DND-41 (cell line): ENCODE measurements around the gene GNPAT.

Source experiments
- ATAC-seq: fragments of 200-7000 bp; cut with Tn5 transposase; 3 replicates; pipeline ENCODE4 v1.9.1; 2021; ENCODE audit warnings: low read depth; ENCODE audit not compliant: insufficient read depth
- DNase-seq: peaks from one replicate; pipeline ENCODE4 v3.0.0-alpha.2; 2020
- H2AFZ ChIP-seq: 2 replicates; pipeline ENCODE4 v1.6.0; 2012; ENCODE audit warnings: low read depth, low read length
- H3K27ac ChIP-seq: 2 replicates; pipeline ENCODE4 v1.5.1; 2012; ENCODE audit warnings: low read length, inconsistent platforms
- H3K27me3 ChIP-seq: fragments of 200-600 bp; sonication (generic); 2 replicates; pipeline ENCODE4 v1.6.0; 2012; ENCODE audit warnings: low read length, mild to moderate bottlenecking, inconsistent platforms; ENCODE audit not compliant: insufficient read depth, poor library complexity
- H3K36me3 ChIP-seq: 2 replicates; pipeline ENCODE4 v1.5.1; 2012; ENCODE audit warnings: low read length, inconsistent platforms; ENCODE audit not compliant: insufficient read depth
- H3K4me1 ChIP-seq: 2 replicates; pipeline ENCODE4 v1.5.1; 2012; ENCODE audit warnings: mild to moderate bottlenecking, low read length; ENCODE audit not compliant: insufficient read depth
- H3K4me2 ChIP-seq: 2 replicates; pipeline ENCODE4 v1.6.0; 2012; ENCODE audit warnings: mild to moderate bottlenecking, moderate library complexity, low read length, inconsistent platforms; ENCODE audit not compliant: insufficient read depth
- H3K4me3 ChIP-seq, 2 experiments: fragments of 200-600 bp in 1 of 2; shearing (Covaris generic) in 1 of 2; 2 replicates each; pipeline ENCODE4 v1.5.1; 2012 to 2016; ENCODE audit warnings: inconsistent platforms in 2 of 2, low read length in 2 of 2, mild to moderate bottlenecking in 2 of 2, low read depth in 1 of 2, moderate library complexity in 1 of 2
- H3K79me2 ChIP-seq: 2 replicates; pipeline ENCODE4 v1.6.0; 2012; ENCODE audit warnings: low read length, inconsistent platforms; ENCODE audit not compliant: insufficient read depth
- H3K9ac ChIP-seq: 2 replicates; pipeline ENCODE4 v1.6.0; 2012; ENCODE audit warnings: low read depth, mild to moderate bottlenecking, inconsistent platforms, low read length, moderate library complexity
- H3K9me3 ChIP-seq: 2 replicates; pipeline ENCODE4 v1.5.1; 2012; ENCODE audit warnings: low read length, moderate library complexity, mild to moderate bottlenecking, inconsistent platforms; ENCODE audit not compliant: insufficient read depth, severe bottlenecking
- H4K20me1 ChIP-seq: 2 replicates; pipeline ENCODE4 v1.6.0; 2012; ENCODE audit warnings: low read length; ENCODE audit not compliant: insufficient read depth
- CTCF ChIP-seq: IDR thresholded peaks from 2 replicates; pipeline ENCODE4 v1.5.1; 2012; ENCODE audit warnings: borderline replicate concordance, low read length, moderate library complexity, mild to moderate bottlenecking; ENCODE audit not compliant: poor library complexity, severe bottlenecking; ENCODE audit errors: extremely low read depth
- EZH2 ChIP-seq: IDR thresholded peaks from 3 replicates; pipeline ENCODE4 v1.6.1; 2012; ENCODE audit warnings: borderline replicate concordance, low read depth, mild to moderate bottlenecking, moderate library complexity, low read length, inconsistent platforms; ENCODE audit not compliant: severe bottlenecking

GNPAT gene

GRCh38 chr1:231310391-231310934 lies 69.5 kb downstream of the GNPAT start:
- Histone ChIP-seq H4K20me1 (no peaks in the 10 kb centered on the region), H3K27ac (no peak overlapping the region), H3K4me1 (no peaks in the 10 kb centered on the region), H3K4me2 (no peak overlapping the region), H3K36me3 (no peaks in the 10 kb centered on the region), H2AFZ (no peak overlapping the region), H3K9me3 (no peaks in the 10 kb centered on the region), H3K9ac (no peak overlapping the region), H3K79me2 (no peaks in the 10 kb centered on the region), H3K27me3 (no peaks in the 10 kb centered on the region), H3K4me3 (no peak overlapping the region)
- no peak for TF ChIP-seq CTCF
- TF ChIP-seq EZH2, result no peak
- ATAC-seq (no peak), DNase-seq (no peak)

- H2AFZ ChIP-seq, result no peak overlapping the region
- no peak overlapping the region for H3K9ac ChIP-seq
- DNase-seq (no peak), ATAC-seq (no peak)
- H3K9me3 ChIP-seq, result no peaks in the 10 kb centered on the region
- H3K27ac ChIP-seq, result no peak overlapping the region
- H4K20me1 ChIP-seq, result no peaks in the 10 kb centered on the region
- TF ChIP-seq CTCF (no peak), EZH2 (no peak)
- no peak overlapping the region for H3K4me3 ChIP-seq
- H3K4me1 ChIP-seq, result no peaks in the 10 kb centered on the region
- no peaks in the 10 kb centered on the region for H3K27me3 ChIP-seq
- H3K36me3 ChIP-seq, result no peaks in the 10 kb centered on the region
- H3K79me2 ChIP-seq, result no peaks in the 10 kb centered on the region
- H3K4me2 ChIP-seq, result no peak overlapping the region
These were observed 70.9 kb downstream of the GNPAT start for GRCh38 chr1:231311720-231312431.

GRCh38 chr1:231312432-231312788 lies 71.4 kb downstream of the GNPAT start:
- Histone ChIP-seq H3K4me3 (no peak overlapping the region), H3K79me2 (no peaks in the 10 kb centered on the region), H3K27me3 (no peaks in the 10 kb centered on the region), H3K36me3 (no peaks in the 10 kb centered on the region), H2AFZ (no peak overlapping the region), H4K20me1 (no peaks in the 10 kb centered on the region), H3K4me1 (no peaks in the 10 kb centered on the region), H3K9ac (no peak overlapping the region), H3K27ac (no peak overlapping the region), H3K9me3 (no peaks in the 10 kb centered on the region), H3K4me2 (no peak overlapping the region)
- no peak for DNase-seq
- no peak for TF ChIP-seq EZH2
- TF ChIP-seq CTCF, result no peak
- no peak for ATAC-seq
